ENCODE measurements around the gene SHKBP1. TPM values are rescaled to one million over a fixed set of nuclear protein-coding genes. Genes with fewer than 3 reads are reported as not detected.

Gene SHKBP1
- total and polyA plus RNA-seq, 2 of the 8 experiments (the other 6 are each of a cell fraction or from before 2014, with no cell fraction given) = 74.6 to 98.8 TPM

- TF ChIP-seq SRF (IDR thresholded peaks at IDR 0.05; ENCODE audit: low read depth, low read length) (no peak), CTBP2 (IDR thresholded peaks at IDR 0.05; ENCODE audit: borderline replicate concordance, insufficient read depth, insufficient read length, low read length) (no peak), POLR2AphosphoS5 (IDR thresholded peaks at IDR 0.05; ENCODE audit: low read depth, low read length) (no peak), CREB1 (IDR thresholded peaks at IDR 0.05) (peak; percentile 8), GABPA (IDR thresholded peaks at IDR 0.05; ENCODE audit: borderline replicate concordance, insufficient read depth, low read length) (no peak), GTF2F1 (IDR thresholded peaks at IDR 0.05; ENCODE audit: borderline replicate concordance, low read depth, low read length) (no peak), RBBP5 (IDR thresholded peaks at IDR 0.05; ENCODE audit: borderline replicate concordance, low read depth, low read length) (0 out of 2 replicates have a peak, but pooled peaks have one; percentile 49), E2F6 (IDR thresholded peaks at IDR 0.05) (peak; percentile 88), RFX5 (IDR thresholded peaks at IDR 0.05; ENCODE audit: borderline replicate concordance, low read depth, low read length) (no peak), MAFK (IDR thresholded peaks at IDR 0.05; ENCODE audit: low read depth, low read length) (no peak), ATF2 (IDR thresholded peaks at IDR 0.05; ENCODE audit: low read length) (no peak), CBX5 (IDR thresholded peaks at IDR 0.05; ENCODE audit: low read depth, low read length) (no peak), SIN3A (conservative IDR thresholded peaks at IDR 0.05 in 1 of 2, IDR thresholded peaks at IDR 0.05 in 1 of 2; ENCODE audit: low read depth in 1 of 2, low read length in 2 of 2) (peak in 1 of 2 experiments; percentile 67; a peak in 1 of 4 replicates), SP1 (IDR thresholded peaks at IDR 0.05; ENCODE audit: low read depth, low read length) (peak; percentile 58; the same call in 1 of the 2 replicates), TBP (IDR thresholded peaks at IDR 0.05; ENCODE audit: low read depth, low read length) (0 out of 2 replicates have a peak, but pooled peaks have one; percentile 26), PHF8 (conservative IDR thresholded peaks at IDR 0.05; ENCODE audit: low read depth, low read length) (0 out of 2 replicates have a peak, but pooled peaks have one; percentile 32), EP300 (IDR thresholded peaks at IDR 0.05; ENCODE audit: borderline replicate concordance in 1 of 2, low read depth in 2 of 2, low read length in 2 of 2) (peak in 1 of 2 experiments; percentile 97; a peak in 2 of 3 replicates), SP2 (IDR thresholded peaks at IDR 0.05; ENCODE audit: low read length) (no peak), CHD2 (IDR thresholded peaks at IDR 0.05; ENCODE audit: low read length) (no peak), TEAD4 (IDR thresholded peaks at IDR 0.05; ENCODE audit: low read depth, low read length) (no peak), SUZ12 (IDR thresholded peaks at IDR 0.05; ENCODE audit: low read length) (no peak)
Measured at GRCh38 chr19:40598121-40598917, 21.6 kb downstream of the SHKBP1 start (continued).
